ENCODE measurements around the gene BLVRA. TPM values are rescaled to one million over a fixed set of nuclear protein-coding genes. Genes with fewer than 3 reads are reported as not detected.

Gene BLVRA
- total RNA-seq, 1 experiment from 2014 or later: 41.2 TPM

DNA sequence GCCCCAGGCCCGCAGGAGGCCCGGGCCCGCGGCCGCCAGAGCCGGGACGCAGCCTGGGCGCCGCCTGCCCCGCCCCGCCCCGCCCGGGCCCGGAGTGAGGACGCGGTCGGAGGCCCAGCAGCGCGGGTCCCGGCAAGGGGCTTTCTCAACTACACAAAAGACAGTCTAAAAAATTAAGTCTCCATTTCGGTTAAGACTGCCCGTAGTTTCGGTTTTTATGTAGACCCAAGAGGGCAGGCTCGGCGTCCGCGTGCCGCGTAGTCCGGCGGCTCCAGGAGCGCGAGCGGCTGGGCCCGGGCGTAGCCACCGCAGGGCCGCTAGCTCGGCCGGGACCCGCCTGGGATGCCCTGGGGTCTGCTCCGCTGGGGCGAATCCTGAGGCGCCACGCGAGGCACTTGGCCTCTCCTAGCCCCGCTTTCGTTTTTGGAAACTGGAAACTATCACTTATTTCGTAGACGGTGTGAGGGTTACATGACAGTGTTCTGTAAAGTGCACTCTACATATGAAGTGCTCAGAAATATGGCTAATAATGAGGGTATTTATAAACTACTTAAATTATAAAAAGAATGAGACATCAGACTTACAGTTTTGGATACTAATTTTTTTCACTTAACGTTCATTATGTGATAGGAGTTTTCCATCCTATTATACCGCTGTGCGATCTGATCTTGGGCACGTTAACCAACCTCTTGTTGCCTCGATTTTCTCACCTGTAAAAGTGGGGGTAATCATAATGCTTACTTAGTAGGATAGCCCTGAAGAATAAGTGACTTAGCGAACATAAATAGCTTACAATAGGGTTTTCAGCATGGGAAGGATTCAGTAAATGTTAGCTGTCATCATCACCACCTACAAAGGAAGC lies 573 bp downstream of the BLVRA start:
- no peaks in the 10 kb centered on the region for H3K9me3 Mint-ChIP-seq (ENCODE audit: unreplicated experiment)
- CTCF ChIA-PET: interaction anchor here (0.6 to 1.6 kb wide), 6 partner anchors 9 to 177 kb away, joined by 3 to 8 read pairs (median 4); partner anchors contain the start of genes COA1 and STK17A
- no peaks in the 10 kb centered on the region for H3K27me3 Mint-ChIP-seq (ENCODE audit: insufficient read depth, unreplicated experiment)
- DNase-seq (ENCODE audit: unreplicated experiment): peak; percentile 35
- intact Hi-C loops (cut with micrococcal nuclease): no loop called here
- POLR2A ChIA-PET: interaction anchor here (0.7 to 11.8 kb wide), 22 partner anchors 9 to 849 kb away, joined by 3 to 188 read pairs (median 4); partner anchors contain the start of genes C7orf25, COA1 and STK17A
- H3K27ac Mint-ChIP-seq (ENCODE audit: low read depth, unreplicated experiment): peak overlapping the region; percentile 39
- H3K36me3 Mint-ChIP-seq (ENCODE audit: insufficient read depth, unreplicated experiment): peaks cover 6% of the 10 kb centered on the region
- peak overlapping the region; percentile 72 for H3K4me3 Mint-ChIP-seq (ENCODE audit: unreplicated experiment)
- peaks cover 45% of the 10 kb centered on the region for H3K4me1 Mint-ChIP-seq (ENCODE audit: insufficient read depth, unreplicated experiment)
- BruUV-seq (replicated peaks): TSS peak; percentile 45
- TF ChIP-seq, protein P1, sequence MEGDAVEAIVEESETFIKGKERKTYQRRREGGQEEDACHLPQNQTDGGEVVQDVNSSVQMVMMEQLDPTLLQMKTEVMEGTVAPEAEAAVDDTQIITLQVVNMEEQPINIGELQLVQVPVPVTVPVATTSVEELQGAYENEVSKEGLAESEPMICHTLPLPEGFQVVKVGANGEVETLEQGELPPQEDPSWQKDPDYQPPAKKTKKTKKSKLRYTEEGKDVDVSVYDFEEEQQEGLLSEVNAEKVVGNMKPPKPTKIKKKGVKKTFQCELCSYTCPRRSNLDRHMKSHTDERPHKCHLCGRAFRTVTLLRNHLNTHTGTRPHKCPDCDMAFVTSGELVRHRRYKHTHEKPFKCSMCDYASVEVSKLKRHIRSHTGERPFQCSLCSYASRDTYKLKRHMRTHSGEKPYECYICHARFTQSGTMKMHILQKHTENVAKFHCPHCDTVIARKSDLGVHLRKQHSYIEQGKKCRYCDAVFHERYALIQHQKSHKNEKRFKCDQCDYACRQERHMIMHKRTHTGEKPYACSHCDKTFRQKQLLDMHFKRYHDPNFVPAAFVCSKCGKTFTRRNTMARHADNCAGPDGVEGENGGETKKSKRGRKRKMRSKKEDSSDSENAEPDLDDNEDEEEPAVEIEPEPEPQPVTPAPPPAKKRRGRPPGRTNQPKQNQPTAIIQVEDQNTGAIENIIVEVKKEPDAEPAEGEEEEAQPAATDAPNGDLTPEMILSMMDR (IDR thresholded peaks at IDR 0.05; ENCODE audit: unreplicated experiment): no peak

DNA sequence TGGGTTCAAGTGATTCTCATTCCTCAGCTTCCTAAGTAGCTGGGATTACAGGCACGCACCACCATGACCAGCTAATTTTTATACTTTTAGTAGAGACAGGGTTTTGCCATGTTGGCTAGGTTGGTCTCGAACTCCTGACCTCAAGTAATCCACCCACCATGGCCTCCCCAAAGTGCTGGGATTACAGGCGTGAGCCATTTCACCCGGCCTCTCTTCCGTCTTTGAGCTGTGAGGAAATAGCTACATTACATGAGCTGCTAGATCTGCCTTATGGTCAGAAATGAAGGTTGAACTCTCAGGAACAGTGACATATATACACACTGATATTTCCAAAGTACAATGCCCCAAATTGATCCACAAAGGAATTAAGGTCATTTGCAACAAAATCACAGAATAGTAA lies 2.4 kb downstream of the BLVRA start:
- intact Hi-C loops (cut with micrococcal nuclease): no loop called here

DNA sequence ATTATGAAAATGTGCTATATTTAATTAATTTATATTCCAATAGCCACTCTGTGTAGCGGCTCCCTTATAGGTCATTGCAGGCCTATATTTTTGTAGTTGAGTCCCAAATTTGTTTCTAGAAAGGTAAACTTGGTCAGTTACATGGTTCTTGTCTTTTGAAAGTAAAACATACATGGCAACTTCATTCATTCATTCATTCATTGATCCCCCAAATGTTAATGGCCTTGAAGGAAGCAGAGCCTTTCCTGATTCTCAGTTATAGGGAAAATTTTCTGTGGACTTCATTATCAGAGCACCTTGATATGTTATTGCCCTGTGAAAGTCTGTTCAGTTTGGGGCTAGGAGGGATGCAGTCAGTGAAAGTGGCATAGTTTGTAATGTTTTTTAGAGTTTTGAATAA lies 2.9 kb downstream of the BLVRA start:
- no peak for DNase-seq (ENCODE audit: unreplicated experiment)
- ChIA-PET POLR2A (interaction anchor here (0.6 to 11.8 kb wide), 9 partner anchors 15 to 183 kb away, joined by 3 to 188 read pairs (median 6); partner anchors contain the start of genes COA1 and STK17A), CTCF (interaction anchor here (0.9 to 1.1 kb wide), 4 partner anchors 28 to 179 kb away, joined by 3 to 6 read pairs (median 4); no protein-coding TSS in a partner anchor)
- H3K4me3 Mint-ChIP-seq (ENCODE audit: unreplicated experiment): no peak overlapping the region
- intact Hi-C loops (cut with micrococcal nuclease): no loop called here
- H3K9me3 Mint-ChIP-seq (ENCODE audit: unreplicated experiment): no peaks in the 10 kb centered on the region
- H3K27me3 Mint-ChIP-seq (ENCODE audit: insufficient read depth, unreplicated experiment): no peaks in the 10 kb centered on the region
- BruUV-seq (replicated peaks): no TSS peak
- H3K4me1 Mint-ChIP-seq (ENCODE audit: insufficient read depth, unreplicated experiment): peaks cover 52% of the 10 kb centered on the region
- peak overlapping the region; percentile 40 for H3K27ac Mint-ChIP-seq (ENCODE audit: low read depth, unreplicated experiment)
- peaks cover 13% of the 10 kb centered on the region for H3K36me3 Mint-ChIP-seq (ENCODE audit: insufficient read depth, unreplicated experiment)
- TF ChIP-seq, protein P1 (IDR thresholded peaks at IDR 0.05; ENCODE audit: unreplicated experiment): no peak

More for the DNA sequence above, 2.4 kb downstream of the BLVRA start:
- Mint-ChIP-seq H3K27ac (ENCODE audit: low read depth, unreplicated experiment) (peak overlapping the region; percentile 23), H3K36me3 (ENCODE audit: insufficient read depth, unreplicated experiment) (peaks cover 13% of the 10 kb centered on the region), H3K27me3 (ENCODE audit: insufficient read depth, unreplicated experiment) (no peaks in the 10 kb centered on the region), H3K4me1 (ENCODE audit: insufficient read depth, unreplicated experiment) (peaks cover 52% of the 10 kb centered on the region), H3K9me3 (ENCODE audit: unreplicated experiment) (no peaks in the 10 kb centered on the region), H3K4me3 (ENCODE audit: unreplicated experiment) (peak overlapping the region; percentile 35)
- ChIA-PET CTCF (interaction anchor here (0.6 to 1.6 kb wide), 3 partner anchors 31 to 178 kb away, joined by 3 to 8 read pairs (median 4); partner anchors contain the start of gene STK17A), POLR2A (interaction anchor here (0.6 to 11.8 kb wide), 12 partner anchors 8 to 306 kb away, joined by 3 to 188 read pairs (median 6); partner anchors contain the start of genes COA1 and STK17A)
- TF ChIP-seq, protein P1 (IDR thresholded peaks at IDR 0.05; ENCODE audit: unreplicated experiment): no peak
- no TSS peak for BruUV-seq (replicated peaks)
- no peak for DNase-seq (ENCODE audit: unreplicated experiment)
